Renal pelvis (tissue), 4 donors: Measurements from ENCODE around the gene NMT1. TPM values are rescaled to one million over a fixed set of nuclear protein-coding genes. Genes with fewer than 3 reads are reported as not detected.

Experiments
- DNase-seq: peaks from one replicate; pipeline ENCODE4 v3.0.0-alpha.2; 2013
- polyA plus RNA-seq, 3 donors: library from polyadenylated mRNA; unstranded; fragments of 120-200 nt; gene quantifications; one replicate each; pipeline ENCODE4 v1.2.1, GENCODE V29; 2013; ENCODE audit not compliant: insufficient read length in 3 of 3

The NMT1 gene
- polyA plus RNA-seq, 3 donors = 71.8 to 85.3 (median 83.9) TPM

DNA sequence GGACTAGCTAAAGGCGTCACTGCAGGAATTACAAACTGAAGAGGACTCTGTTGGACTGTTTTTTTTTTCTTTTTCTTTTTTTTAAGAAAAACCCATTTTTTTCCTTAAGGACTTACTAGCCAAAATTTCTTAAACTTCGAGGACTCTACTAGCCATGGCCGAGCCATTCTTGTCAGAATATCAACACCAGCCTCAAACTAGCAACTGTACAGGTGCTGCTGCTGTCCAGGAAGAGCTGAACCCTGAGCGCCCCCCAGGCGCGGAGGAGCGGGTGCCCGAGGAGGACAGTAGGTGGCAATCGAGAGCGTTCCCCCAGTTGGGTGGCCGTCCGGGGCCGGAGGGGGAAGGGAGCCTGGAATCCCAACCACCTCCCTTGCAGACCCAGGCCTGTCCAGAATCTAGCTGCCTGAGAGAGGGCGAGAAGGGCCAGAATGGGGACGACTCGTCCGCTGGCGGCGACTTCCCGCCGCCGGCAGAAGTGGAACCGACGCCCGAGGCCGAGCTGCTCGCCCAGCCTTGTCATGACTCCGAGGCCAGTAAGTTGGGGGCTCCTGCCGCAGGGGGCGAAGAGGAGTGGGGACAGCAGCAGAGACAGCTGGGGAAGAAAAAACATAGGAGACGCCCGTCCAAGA lies 88.0 kb downstream of the NMT1 start:
- DNase-seq = peak; percentile 92

- DNase-seq = no peak
These were observed 88.8 kb downstream of the NMT1 start for GRCh38 chr17:45149669-45150664.

DNA sequence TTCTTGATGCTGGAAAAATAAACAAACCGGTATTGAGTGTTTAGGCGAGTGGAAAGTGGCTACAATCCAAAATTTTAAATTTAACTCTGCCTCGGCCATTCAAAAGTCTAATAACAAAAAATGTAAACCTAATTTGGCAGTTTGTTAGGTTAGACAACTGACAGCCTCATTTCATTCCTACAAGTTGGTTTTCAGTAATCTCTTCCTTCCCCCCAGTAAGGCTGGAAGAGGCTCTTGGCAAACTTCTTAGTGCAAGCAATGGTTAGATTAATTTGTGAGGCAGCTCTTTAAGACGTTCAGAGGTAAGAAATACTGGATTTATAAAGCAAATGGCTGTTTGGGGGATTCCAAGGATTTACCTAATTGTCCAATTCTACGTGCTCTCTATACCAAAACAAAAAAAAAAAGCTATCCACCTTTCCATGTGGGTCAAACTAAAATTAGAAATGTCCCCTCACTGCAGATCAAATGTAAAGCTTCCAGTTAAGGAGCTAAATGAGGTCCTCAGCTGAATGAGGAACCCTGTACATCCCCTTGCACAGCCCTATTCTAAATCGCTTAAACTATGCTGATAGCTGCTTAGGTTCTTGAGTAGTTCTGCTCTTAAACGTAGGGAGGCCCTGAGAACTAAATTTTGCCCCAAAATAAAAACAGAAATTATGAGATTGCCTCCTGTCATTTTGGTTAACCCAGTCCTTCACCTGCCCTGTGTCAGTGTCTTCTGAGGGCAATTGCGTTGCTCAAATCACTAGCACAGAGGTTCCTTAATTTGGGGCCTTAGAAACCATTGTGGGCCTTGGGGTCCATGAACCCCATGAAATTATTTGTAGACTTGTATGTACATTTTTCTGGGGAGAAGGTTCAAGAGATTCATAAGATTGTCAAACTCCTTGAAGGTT lies 90.0 kb downstream of the NMT1 start:
- DNase-seq = no peak

DNA sequence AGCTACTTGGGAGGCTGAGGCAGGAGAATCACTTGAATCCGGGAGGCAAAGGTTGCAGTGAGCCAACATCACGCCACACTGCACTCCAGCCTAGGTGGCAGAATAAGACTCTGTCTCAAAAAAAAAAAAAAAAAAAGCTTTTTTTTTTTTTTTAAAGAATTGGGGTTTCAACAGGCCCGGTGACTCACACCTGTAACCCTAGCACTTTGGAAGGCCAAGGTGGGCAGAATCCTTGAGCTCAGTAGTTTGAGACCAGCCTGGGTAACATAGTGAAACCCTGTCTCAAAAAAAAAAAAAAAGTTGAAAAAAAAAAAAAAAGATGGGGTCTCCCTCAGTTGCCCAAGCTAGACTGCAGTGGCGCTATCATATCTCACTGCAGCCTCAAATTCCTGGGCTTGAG lies 93.9 kb downstream of the NMT1 start:
- DNase-seq = no peak

DNA sequence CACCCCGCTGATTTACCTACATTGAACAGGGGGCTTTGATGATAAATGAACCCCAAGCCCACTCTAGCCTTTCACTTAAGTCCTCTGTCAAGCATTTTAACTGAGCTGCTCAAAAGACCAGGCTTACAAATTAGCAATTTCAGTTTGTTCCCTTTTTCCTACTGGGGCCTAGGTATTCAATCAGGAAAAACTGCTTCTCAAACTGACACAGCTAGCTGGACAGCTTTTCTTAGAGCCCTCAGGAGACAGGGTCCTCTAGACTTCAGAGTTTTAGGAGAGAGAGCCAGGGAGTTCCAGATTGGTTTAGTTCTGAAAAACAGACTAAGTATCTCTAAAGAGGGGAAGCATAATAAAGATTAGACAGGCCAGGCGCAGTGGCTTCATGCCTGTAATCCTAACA lies 94.4 kb downstream of the NMT1 start:
- DNase-seq = no peak

DNA sequence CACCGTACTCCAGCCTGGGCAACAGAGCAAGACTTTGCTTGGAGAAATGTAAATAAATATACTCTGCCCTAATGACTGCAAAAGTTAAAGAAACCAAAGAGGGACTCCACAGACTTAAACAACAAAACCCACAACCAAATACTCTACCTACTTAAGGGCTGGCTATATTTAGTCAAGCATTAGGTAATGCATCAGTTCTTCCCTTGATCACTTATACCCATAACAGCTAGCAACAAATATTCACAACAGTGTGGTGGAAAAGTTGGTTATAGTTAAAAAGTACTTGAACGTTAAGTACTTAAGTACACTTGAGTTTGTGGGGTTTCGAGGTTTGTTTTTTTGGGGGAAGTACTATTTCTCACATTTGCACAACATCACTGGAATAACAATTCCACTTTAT lies 95.1 kb downstream of the NMT1 start:
- DNase-seq = no peak

Other genes with a start within 250 kb of the NMT1 start
- 10 to 100 TPM; 24.1 to 26.2 (median 24.3) TPM for gene GJC1, start 231.0 kb upstream of the NMT1 start, polyA plus RNA-seq
- gene HIGD1B, start 213.4 kb upstream of the NMT1 start, polyA plus RNA-seq = 1 to 10 TPM in 2 of 3 donors, under 1 TPM in 1; 0.91 to 1.9 (median 1.2) TPM
- gene EFTUD2, start 161.9 kb upstream of the NMT1 start, polyA plus RNA-seq = 100 to 1,000 TPM; 101 to 113 (median 104) TPM
- 1 to 10 TPM; 1.1 to 3.4 (median 1.8) TPM for gene GFAP, start 145.8 kb upstream of the NMT1 start, polyA plus RNA-seq
- 10 to 100 TPM; 12.1 to 21.2 (median 15.8) TPM for gene KIF18B, start 113.5 kb upstream of the NMT1 start, polyA plus RNA-seq
- 1 to 10 TPM; 2.7 to 4.4 (median 3.2) TPM for gene C1QL1, start 93.0 kb upstream of the NMT1 start, polyA plus RNA-seq
- gene DCAKD, start 9.7 kb upstream of the NMT1 start, polyA plus RNA-seq = 10 to 100 TPM; 56.8 to 57.9 (median 57.9) TPM
- gene PLCD3, start 71.2 kb downstream of the NMT1 start, polyA plus RNA-seq = 10 to 100 TPM; 27.4 to 35.7 (median 30.1) TPM
- 10 to 100 TPM; 11.1 to 19.4 (median 16.4) TPM for gene ACBD4, start 74.4 kb downstream of the NMT1 start, polyA plus RNA-seq
- gene HEXIM1, start 87.2 kb downstream of the NMT1 start, polyA plus RNA-seq = 10 to 100 TPM; 44.6 to 46.6 (median 44.8) TPM
- gene HEXIM2, start 100.6 kb downstream of the NMT1 start, polyA plus RNA-seq = 10 to 100 TPM; 16.6 to 18.6 (median 17.1) TPM
- 1 to 10 TPM; 5.4 to 7.0 (median 6.3) TPM for gene FMNL1, start 160.6 kb downstream of the NMT1 start, polyA plus RNA-seq
- gene SPATA32, start 200.8 kb downstream of the NMT1 start, polyA plus RNA-seq = under 1 TPM; 0.09 to 0.61 (median 0.31) TPM